ENCODE data around the gene ZNF670. TPM values are rescaled to one million over a fixed set of nuclear protein-coding genes. Genes with fewer than 3 reads are reported as not detected.

Gene ZNF670
- total and polyA plus RNA-seq, 9 of the 15 experiments (the other 6 are each of a cell fraction or from before 2014, with no cell fraction given) = 7.1 to 23.4 (median 11.8) TPM

GRCh38 chr1:247103859-247104591 lies 25.4 kb upstream of the ZNF670 start, which contains the start of gene ZNF669 (continued):
- TF ChIP-seq KLF10 (CRISPR knock-in tag; IDR thresholded peaks at IDR 0.05) = no peak
- no peak for TF ChIP-seq ZNF140 (CRISPR knock-in tag; IDR thresholded peaks at IDR 0.05)
- 0 out of 2 replicates have a peak, but pooled peaks have one; percentile 13 for TF ChIP-seq MEF2D (tag; conservative IDR thresholded peaks at IDR 0.05; ENCODE audit: low read depth)
- TF ChIP-seq HDAC6 (IDR thresholded peaks at IDR 0.05; ENCODE audit: low read depth, low read length) = no peak
- peak; percentile 48; the same call in 1 of the 2 replicates for TF ChIP-seq CC2D1A (IDR thresholded peaks at IDR 0.05)
- peak in 1 of 2 experiments; percentile 37; a peak in 2 of 4 replicates for TF ChIP-seq MAZ (CRISPR knock-in tag; conservative IDR thresholded peaks at IDR 0.05 in 1 of 2, IDR thresholded peaks at IDR 0.05 in 1 of 2)
- TF ChIP-seq ZBTB11 (CRISPR knock-in tag; IDR thresholded peaks at IDR 0.05) = peak in 2 of 3 experiments; percentile 89 to 98; a peak in 5 of 6 replicates
- TF ChIP-seq ETS2 (tag; IDR thresholded peaks at IDR 0.05; ENCODE audit: borderline replicate concordance, poor library complexity, severe bottlenecking) = no peak
- peak; percentile 53 to 61 for TF ChIP-seq E2F6 (IDR thresholded peaks at IDR 0.05; ENCODE audit: borderline replicate concordance in 1 of 2, extremely low read depth in 1 of 2, insufficient read depth in 1 of 2, insufficient read length in 1 of 2, low read depth in 1 of 2, low read length in 1 of 2, poor library complexity in 1 of 2, severe bottlenecking in 1 of 2)
- TF ChIP-seq SMARCE1 (IDR thresholded peaks at IDR 0.05) = 0 out of 2 replicates have a peak, but pooled peaks have one; percentile 19
- no peak for TF ChIP-seq ZNF282 (CRISPR knock-in tag; IDR thresholded peaks at IDR 0.05)
- no peak for TF ChIP-seq ZBTB8A (IDR thresholded peaks at IDR 0.05; ENCODE audit: partially characterized antibody)
- no peak for TF ChIP-seq CBFA2T2 (conservative IDR thresholded peaks at IDR 0.05)
- peak; percentile 95 for TF ChIP-seq ELF1 (tag; IDR thresholded peaks at IDR 0.05)
- TF ChIP-seq ZNF584 (CRISPR knock-in tag; IDR thresholded peaks at IDR 0.05; ENCODE audit: low read depth) = no peak
- no peak for TF ChIP-seq OTX1 (CRISPR knock-in tag; IDR thresholded peaks at IDR 0.05)
- TF ChIP-seq KDM1A (IDR thresholded peaks at IDR 0.05) = no peak
- TF ChIP-seq TFAP4 (CRISPR knock-in tag; IDR thresholded peaks at IDR 0.05; ENCODE audit: borderline replicate concordance) = peak; percentile 82; the same call in 1 of the 2 replicates
- peak; percentile 69; the same call in 1 of the 2 replicates for TF ChIP-seq ZEB2 (IDR thresholded peaks at IDR 0.05)
- TF ChIP-seq TEAD4 (IDR thresholded peaks at IDR 0.05; ENCODE audit: low read length) = no peak
- no peak for TF ChIP-seq TEAD4 (CRISPR knock-in tag; IDR thresholded peaks at IDR 0.05; ENCODE audit: borderline replicate concordance)

All from K562 (cell line).